Neural cell (in vitro differentiated cells): ENCODE measurements around the gene TEKT4.

Experiments
- CTCF ChIP-seq: fragments of 450-650 bp; IDR thresholded peaks from 2 replicates; pipeline ENCODE4 v1.5.1; 2014; ENCODE audit warnings: antibody characterized with exemption, mild to moderate bottlenecking, moderate library complexity; ENCODE audit not compliant: poor library complexity, severe bottlenecking
- EP300 ChIP-seq: fragments of 450-650 bp; conservative IDR thresholded peaks from 2 replicates; pipeline ENCODE4 v1.6.1; 2014; ENCODE audit warnings: antibody characterized with exemption, mild to moderate bottlenecking, moderate library complexity; ENCODE audit not compliant: poor library complexity, severe bottlenecking
- EZH2 ChIP-seq: fragments of 200-600, 300-800 bp; shearing (Covaris generic), sonication (generic); IDR thresholded peaks from 2 replicates; pipeline ENCODE4 v1.6.1; 2014; ENCODE audit warnings: antibody characterized with exemption, low read length, borderline replicate concordance, mild to moderate bottlenecking; ENCODE audit not compliant: insufficient read depth, poor library complexity, severe bottlenecking
- MXI1 ChIP-seq: fragments of 450-650 bp; conservative IDR thresholded peaks from 2 replicates; pipeline ENCODE4 v1.6.1; 2014; ENCODE audit warnings: antibody characterized with exemption, mild to moderate bottlenecking; ENCODE audit not compliant: poor library complexity, severe bottlenecking
- POLR2AphosphoS5 ChIP-seq: IDR thresholded peaks from 2 replicates; pipeline ENCODE4 v1.6.1; 2012
- RAD21 ChIP-seq: fragments of 450-650 bp; conservative IDR thresholded peaks from 2 replicates; pipeline ENCODE4 v1.6.1; 2014; ENCODE audit warnings: antibody characterized with exemption, mild to moderate bottlenecking, moderate library complexity
- REST ChIP-seq: IDR thresholded peaks from 2 replicates; pipeline ENCODE4 v1.6.1; 2012; ENCODE audit warnings: borderline replicate concordance
- TAF1 ChIP-seq: IDR thresholded peaks from 2 replicates; pipeline ENCODE4 v1.6.1; 2012; ENCODE audit warnings: low read depth

- TF ChIP-seq CTCF (no peak), EZH2 (no peak), POLR2AphosphoS5 (no peak), RAD21 (no peak), REST (no peak), TAF1 (no peak), EP300 (no peak), MXI1 (no peak)
Measured at GRCh38 chr2:94872676-94873361, 1.6 kb downstream of the TEKT4 start.
